GM18861 (cell line): ENCODE results near the gene TMEM54.

Experiments
- ATAC-seq: cut with Tn5 transposase; IDR thresholded peaks from one replicate; pipeline ENCODE4 v1.9.1; 2021; ENCODE audit not compliant: unreplicated experiment

TMEM54 gene

GRCh38 chr1:32865639-32866405, 35.4 kb downstream of the TMEM54 start:
- ATAC-seq, result no peak

- no peak for ATAC-seq
Observed at GRCh38 chr1:32864375-32865019, 36.7 kb downstream of the TMEM54 start.

- ATAC-seq, result no peak
Observed at GRCh38 chr1:32863881-32864245, 37.3 kb downstream of the TMEM54 start.

- no peak for ATAC-seq
Observed at GRCh38 chr1:32863218-32863880, 37.8 kb downstream of the TMEM54 start.

GRCh38 chr1:32861904-32862695, 39.1 kb downstream of the TMEM54 start:
- ATAC-seq, result no peak

GRCh38 chr1:32860566-32860965, 40.6 kb downstream of the TMEM54 start:
- ATAC-seq, result no peak

- no peak for ATAC-seq
Observed at GRCh38 chr1:32859915-32860314, 41.3 kb downstream of the TMEM54 start.

- no peak for ATAC-seq
Observed at GRCh38 chr1:32858791-32859190, 42.4 kb downstream of the TMEM54 start.

GRCh38 chr1:32858136-32858535, 43.1 kb downstream of the TMEM54 start:
- no peak for ATAC-seq

- ATAC-seq, result no peak
Observed at GRCh38 chr1:32855861-32856617, 45.1 kb downstream of the TMEM54 start.

GRCh38 chr1:32848354-32849063, 52.7 kb downstream of the TMEM54 start:
- no peak for ATAC-seq
